Caco-2 (cell line): ENCODE results near the gene DUSP14. TPM values are rescaled to one million over a fixed set of nuclear protein-coding genes. Genes with fewer than 3 reads are reported as not detected.
A peak's percentile ranks its signal among the peaks of the same experiment; 100 is the strongest.
"Not testable (repeated sequence)": the region's sequence is repeated elsewhere in the genome, so short reads cannot be mapped to it uniquely, and the experiment has no call there.

ENCODE experiments used
- BruUV-seq: library from RNA; stranded (reverse); fragments of 400-500 nt; replicated peaks from 2 replicates; lab custom pipeline; 2021; lab: Mats Ljungman, UMichigan
- CTCF ChIA-PET: fragments of 300-600 bp; sonication (Branson Sonifier 250); formaldehyde crosslinking; loops from one replicate; lab custom pipeline; 2022; ENCODE audit warnings: antibody characterized with exemption; lab: Charles Lee
- POLR2A ChIA-PET: fragments of 300-600 bp; sonication (Branson Sonifier 250); formaldehyde crosslinking; loops from one replicate; lab custom pipeline; 2022; ENCODE audit warnings: antibody characterized with exemption; lab: Charles Lee
- DNase-seq, 2 experiments: peaks; one replicate each; pipeline versions ENCODE4 v3.0.0 to v3.0.0-alpha.2; 2020 to 2022
- H3K27me3 ChIP-seq: replicated peaks from 2 replicates; pipeline ENCODE4 v1.6.0; 2011; ENCODE audit warnings: low read length; ENCODE audit not compliant: control insufficient read depth, insufficient read depth
- H3K36me3 ChIP-seq: 2 replicates; pipeline ENCODE4 v1.5.1; 2011; ENCODE audit warnings: low read length; ENCODE audit not compliant: control insufficient read depth, insufficient read depth
- H3K4me1 ChIP-seq: fragments of 250-450 bp; sonication (Bioruptor Pico); 2 replicates; pipeline ENCODE4 v1.5.1; 2020; ENCODE audit warnings: mild to moderate bottlenecking
- H3K4me3 ChIP-seq: 2 replicates; pipeline ENCODE4 v1.5.1; 2011; ENCODE audit warnings: low read depth, mild to moderate bottlenecking, control low read depth, low read length
- H3K9me3 ChIP-seq: fragments of 250-450 bp; sonication (Bioruptor Pico); 2 replicates; pipeline ENCODE4 v1.5.1; 2020; ENCODE audit warnings: mild to moderate bottlenecking, moderate library complexity
- H3K27ac Mint-ChIP-seq: one replicate; pipeline ENCODE4 v1.8.0; 2022; ENCODE audit warnings: mixed read lengths; ENCODE audit not compliant: unreplicated experiment
- H3K27me3 Mint-ChIP-seq: one replicate; pipeline ENCODE4 v1.8.0; 2022; ENCODE audit warnings: mixed read lengths; ENCODE audit not compliant: insufficient read depth, unreplicated experiment
- H3K36me3 Mint-ChIP-seq: one replicate; pipeline ENCODE4 v1.8.0; 2022; ENCODE audit warnings: mild to moderate bottlenecking, mixed read lengths; ENCODE audit not compliant: insufficient read depth, unreplicated experiment
- H3K4me1 Mint-ChIP-seq: one replicate; pipeline ENCODE4 v1.8.0; 2022; ENCODE audit warnings: low read depth, mixed read lengths; ENCODE audit not compliant: unreplicated experiment
- H3K4me3 Mint-ChIP-seq: one replicate; pipeline ENCODE4 v1.8.0; 2022; ENCODE audit warnings: mild to moderate bottlenecking, moderate library complexity, mixed read lengths; ENCODE audit not compliant: unreplicated experiment
- H3K9me3 Mint-ChIP-seq: one replicate; pipeline ENCODE4 v1.8.0; 2022; ENCODE audit warnings: mixed read lengths; ENCODE audit not compliant: unreplicated experiment
- CTCF ChIP-seq, 2 experiments: fragments of 200-600 bp in 1 of 2; IDR thresholded peaks; 1 replicate in 1 of 2; 2 replicates in 1 of 2; pipeline versions ENCODE4 v1.5.1 to v1.8.0; 2011 to 2022; ENCODE audit warnings: antibody characterized with exemption in 1 of 2, control low read depth in 1 of 2, inconsistent platforms in 1 of 2, low read depth in 1 of 2, low read length in 1 of 2, mild to moderate bottlenecking in 1 of 2, moderate library complexity in 1 of 2; ENCODE audit not compliant: insufficient read depth in 1 of 2, severe bottlenecking in 1 of 2, unreplicated experiment in 1 of 2
- intact Hi-C: fragments of 100-400 bp; cut with micrococcal nuclease; formaldehyde crosslinking; loops from one replicate; pipeline ENCODE4 v1.10.0; 2022; ENCODE audit not compliant: unreplicated experiment
- total RNA-seq: library from RNA; stranded (reverse); gene quantifications from 2 replicates; pipeline ENCODE4 v1.2.3, GENCODE V29; 2022

Gene DUSP14
- total RNA-seq, 1 experiment from 2014 or later, result 32.5 TPM

GRCh38 chr17:37506678-37507077, 17.0 kb downstream of the DUSP14 start:
- peaks cover 32% of the 10 kb centered on the region for H3K36me3 Mint-ChIP-seq
- Histone ChIP-seq H3K36me3 (no peaks in the 10 kb centered on the region), H3K4me3 (no peak overlapping the region), H3K9me3 (no peaks in the 10 kb centered on the region), H3K4me1 (peaks cover 5% of the 10 kb centered on the region; the same call in 1 of the 2 replicates), H3K27me3 (no peaks in the 10 kb centered on the region)
- POLR2A ChIA-PET, result no interaction called here
- BruUV-seq, result no TSS peak
- peak; percentile 51 to 80 for TF ChIP-seq CTCF (IDR thresholded peaks at IDR 0.05; ENCODE audit: insufficient read depth in 1 of 2, low read depth in 1 of 2, low read length in 1 of 2, severe bottlenecking in 1 of 2, unreplicated experiment in 1 of 2)
- peaks cover 7% of the 10 kb centered on the region for H3K4me1 Mint-ChIP-seq
- H3K4me3 Mint-ChIP-seq, result no peak overlapping the region
- H3K27me3 Mint-ChIP-seq, result no peaks in the 10 kb centered on the region
- H3K9me3 Mint-ChIP-seq, result no peaks in the 10 kb centered on the region
- no peak overlapping the region for H3K27ac Mint-ChIP-seq
- CTCF ChIA-PET, result interaction anchor here (0.6 to 0.9 kb wide), 5 partner anchors 9 to 332 kb away, joined by 3 to 4 read pairs (median 3); partner anchors contain the start of gene SYNRG
- intact Hi-C loops, result no loop called here
- peak; percentile 65 to 72 for DNase-seq

GRCh38 chr17:37507111-37507510, 17.4 kb downstream of the DUSP14 start:
- H3K27ac Mint-ChIP-seq, result no peak overlapping the region
- H3K4me1 ChIP-seq, result peaks cover 5% of the 10 kb centered on the region; the same call in 1 of the 2 replicates
- BruUV-seq, result no TSS peak
- ChIA-PET CTCF (interaction anchor here (0.6 to 0.9 kb wide), 3 partner anchors 9 to 134 kb away, joined by 3 read pairs; partner anchors contain the start of gene SYNRG), POLR2A (no interaction called here)
- H3K4me3 Mint-ChIP-seq, result no peak overlapping the region
- peaks cover 4% of the 10 kb centered on the region for H3K4me1 Mint-ChIP-seq
- no peak for TF ChIP-seq CTCF (IDR thresholded peaks at IDR 0.05; ENCODE audit: insufficient read depth in 1 of 2, low read depth in 1 of 2, low read length in 1 of 2, severe bottlenecking in 1 of 2, unreplicated experiment in 1 of 2)
- H3K36me3 Mint-ChIP-seq, result peaks cover 34% of the 10 kb centered on the region
- H3K9me3 ChIP-seq, result no peaks in the 10 kb centered on the region
- H3K27me3 ChIP-seq, result no peaks in the 10 kb centered on the region
- H3K9me3 Mint-ChIP-seq, result no peaks in the 10 kb centered on the region
- intact Hi-C loops, result no loop called here
- H3K27me3 Mint-ChIP-seq, result no peaks in the 10 kb centered on the region
- peaks cover 1% of the 10 kb centered on the region; the same call in 1 of the 2 replicates for H3K36me3 ChIP-seq
- H3K4me3 ChIP-seq, result no peak overlapping the region
- DNase-seq, result no peak

GRCh38 chr17:37510056-37510455, 20.4 kb downstream of the DUSP14 start:
- no peaks in the 10 kb centered on the region for H3K4me1 ChIP-seq
- no peaks in the 10 kb centered on the region for H3K9me3 ChIP-seq
- Mint-ChIP-seq H3K36me3 (peaks cover 54% of the 10 kb centered on the region), H3K27me3 (no peaks in the 10 kb centered on the region), H3K27ac (no peak overlapping the region), H3K4me1 (no peaks in the 10 kb centered on the region), H3K4me3 (no peak overlapping the region), H3K9me3 (no peaks in the 10 kb centered on the region)
- no peak overlapping the region for H3K4me3 ChIP-seq
- BruUV-seq, result no TSS peak
- H3K27me3 ChIP-seq, result no peaks in the 10 kb centered on the region
- intact Hi-C loops, result no loop called here
- no peak for DNase-seq
- no peak for TF ChIP-seq CTCF (IDR thresholded peaks at IDR 0.05; ENCODE audit: insufficient read depth in 1 of 2, low read depth in 1 of 2, low read length in 1 of 2, severe bottlenecking in 1 of 2, unreplicated experiment in 1 of 2)
- POLR2A ChIA-PET, result no interaction called here
- CTCF ChIA-PET, result no interaction called here
- peaks cover 4% of the 10 kb centered on the region; the same call in 1 of the 2 replicates for H3K36me3 ChIP-seq

GRCh38 chr17:37511642-37512041, 22.0 kb downstream of the DUSP14 start:
- H3K36me3 Mint-ChIP-seq, result peaks cover 52% of the 10 kb centered on the region
- H3K4me3 ChIP-seq, H3K36me3 ChIP-seq, BruUV-seq, intact Hi-C loops, H3K4me1 Mint-ChIP-seq, H3K9me3 ChIP-seq, DNase-seq, H3K27me3 ChIP-seq, POLR2A ChIA-PET, H3K4me3 Mint-ChIP-seq, H3K4me1 ChIP-seq, H3K9me3 Mint-ChIP-seq, H3K27ac Mint-ChIP-seq, H3K27me3 Mint-ChIP-seq: not testable (repeated sequence)
- CTCF ChIA-PET, result interaction anchor here (0.6 to 0.9 kb wide), 2 partner anchors 16 to 259 kb away, joined by 3 to 7 read pairs; no protein-coding TSS in a partner anchor
